Measurements from ENCODE around the gene KCTD17. TPM values are rescaled to one million over a fixed set of nuclear protein-coding genes. Genes with fewer than 3 reads are reported as not detected.
A peak's percentile ranks its signal among the peaks of the same experiment; 100 is the strongest.

Gene KCTD17
- total and polyA plus RNA-seq, 2 experiments from 2014 or later = 38.4 to 49.5 TPM

- no peak for TF ChIP-seq CTCF (IDR thresholded peaks at IDR 0.05; ENCODE audit: low read depth, low read length)
- DNase-seq (ENCODE audit: low read depth in 1 of 2, low spot score in 1 of 2) = no peak
- H3K4me3 ChIP-seq = no peak overlapping the region
- no peaks in the 10 kb centered on the region for H3K9me3 ChIP-seq (ENCODE audit: low read depth)
- no peaks in the 10 kb centered on the region for H3K36me3 ChIP-seq
- H3K27ac ChIP-seq = peak overlapping the region; percentile 13
- no peaks in the 10 kb centered on the region for H3K27me3 ChIP-seq
- no peaks in the 10 kb centered on the region for H3K4me1 ChIP-seq (ENCODE audit: low read depth)
Observed at GRCh38 chr22:37052386-37053309, 1.1 kb downstream of the KCTD17 start.

- peak overlapping the region; percentile 13 for H3K27ac ChIP-seq
- peak; percentile 30 to 38 for DNase-seq (ENCODE audit: low read depth in 1 of 2, low spot score in 1 of 2)
- no peaks in the 10 kb centered on the region for H3K9me3 ChIP-seq (ENCODE audit: low read depth)
- no peaks in the 10 kb centered on the region for H3K4me1 ChIP-seq (ENCODE audit: low read depth)
- H3K4me3 ChIP-seq = no peak overlapping the region
- H3K36me3 ChIP-seq = no peaks in the 10 kb centered on the region
- no peak for TF ChIP-seq CTCF (IDR thresholded peaks at IDR 0.05; ENCODE audit: low read depth, low read length)
- H3K27me3 ChIP-seq = no peaks in the 10 kb centered on the region
Observed at GRCh38 chr22:37053310-37054055, 1.9 kb downstream of the KCTD17 start.

- peak overlapping the region; percentile 13 for H3K27ac ChIP-seq
Observed at GRCh38 chr22:37054056-37054395, 2.5 kb downstream of the KCTD17 start.

GRCh38 chr22:37054600-37055365, 3.2 kb downstream of the KCTD17 start:
- Histone ChIP-seq H3K27ac (no peak overlapping the region), H3K4me3 (no peak overlapping the region), H3K4me1 (ENCODE audit: low read depth) (no peaks in the 10 kb centered on the region), H3K36me3 (no peaks in the 10 kb centered on the region), H3K9me3 (ENCODE audit: low read depth) (no peaks in the 10 kb centered on the region), H3K27me3 (no peaks in the 10 kb centered on the region)
- no peak for DNase-seq (ENCODE audit: low read depth in 1 of 2, low spot score in 1 of 2)
- no peak for TF ChIP-seq CTCF (IDR thresholded peaks at IDR 0.05; ENCODE audit: low read depth, low read length)

More at GRCh38 chr22:37054056-37054395, 2.5 kb downstream of the KCTD17 start:
- Histone ChIP-seq H3K9me3 (ENCODE audit: low read depth) (no peaks in the 10 kb centered on the region), H3K27me3 (no peaks in the 10 kb centered on the region), H3K36me3 (no peaks in the 10 kb centered on the region), H3K4me3 (no peak overlapping the region), H3K4me1 (ENCODE audit: low read depth) (no peaks in the 10 kb centered on the region)
- no peak for TF ChIP-seq CTCF (IDR thresholded peaks at IDR 0.05; ENCODE audit: low read depth, low read length)
- no peak for DNase-seq (ENCODE audit: low read depth in 1 of 2, low spot score in 1 of 2)

GRCh38 chr22:37056246-37056645, 4.7 kb downstream of the KCTD17 start:
- Histone ChIP-seq H3K9me3 (ENCODE audit: low read depth) (no peaks in the 10 kb centered on the region), H3K36me3 (no peaks in the 10 kb centered on the region), H3K4me1 (ENCODE audit: low read depth) (no peaks in the 10 kb centered on the region), H3K4me3 (no peak overlapping the region), H3K27ac (no peak overlapping the region), H3K27me3 (no peaks in the 10 kb centered on the region)
- no peak for DNase-seq (ENCODE audit: low read depth in 1 of 2, low spot score in 1 of 2)
- no peak for TF ChIP-seq CTCF (IDR thresholded peaks at IDR 0.05; ENCODE audit: low read depth, low read length)

All from cardiac muscle cell (in vitro differentiated cells and primary cell).